MM.1S (cell line): ENCODE measurements around the gene CNNM4.
"Not testable (repeated sequence)": the region's sequence is repeated elsewhere in the genome, so short reads cannot be mapped to it uniquely, and the experiment has no call there.

Source experiments
- EZH2phosphoT487 ChIP-seq: fragments of 300-600 bp; sonication (generic); IDR thresholded peaks from 2 replicates; pipeline ENCODE4 v1.6.1; 2018; ENCODE audit warnings: antibody characterized with exemption, low read length
- TF ChIP-seq, protein P1 (sequence below): fragments of 300-600 bp; sonication (generic); IDR thresholded peaks from 2 replicates; pipeline ENCODE4 v1.5.1; 2016; ENCODE audit warnings: antibody characterized with exemption, low read length, mixed read lengths

GRCh38 chr2:96805946-96806345 is 45.2 kb downstream of the CNNM4 start:
- not testable (repeated sequence) for TF ChIP-seq EZH2phosphoT487
- TF ChIP-seq, protein P1, sequence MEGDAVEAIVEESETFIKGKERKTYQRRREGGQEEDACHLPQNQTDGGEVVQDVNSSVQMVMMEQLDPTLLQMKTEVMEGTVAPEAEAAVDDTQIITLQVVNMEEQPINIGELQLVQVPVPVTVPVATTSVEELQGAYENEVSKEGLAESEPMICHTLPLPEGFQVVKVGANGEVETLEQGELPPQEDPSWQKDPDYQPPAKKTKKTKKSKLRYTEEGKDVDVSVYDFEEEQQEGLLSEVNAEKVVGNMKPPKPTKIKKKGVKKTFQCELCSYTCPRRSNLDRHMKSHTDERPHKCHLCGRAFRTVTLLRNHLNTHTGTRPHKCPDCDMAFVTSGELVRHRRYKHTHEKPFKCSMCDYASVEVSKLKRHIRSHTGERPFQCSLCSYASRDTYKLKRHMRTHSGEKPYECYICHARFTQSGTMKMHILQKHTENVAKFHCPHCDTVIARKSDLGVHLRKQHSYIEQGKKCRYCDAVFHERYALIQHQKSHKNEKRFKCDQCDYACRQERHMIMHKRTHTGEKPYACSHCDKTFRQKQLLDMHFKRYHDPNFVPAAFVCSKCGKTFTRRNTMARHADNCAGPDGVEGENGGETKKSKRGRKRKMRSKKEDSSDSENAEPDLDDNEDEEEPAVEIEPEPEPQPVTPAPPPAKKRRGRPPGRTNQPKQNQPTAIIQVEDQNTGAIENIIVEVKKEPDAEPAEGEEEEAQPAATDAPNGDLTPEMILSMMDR = not testable (repeated sequence)
